ENCODE results near the gene KDM7A.
"Not testable (repeated sequence)": the region's sequence is repeated elsewhere in the genome, so short reads cannot be mapped to it uniquely, and the experiment has no call there.

KDM7A gene

GRCh38 chr7:140176811-140177702, at the start of gene KDM7A:
Gene KDM7A, minus strand, starts transcription at chr7:140176983. Its CDS starts 46 bp downstream, at chr7:140176937.
- DNase-seq: peak; percentile 92

- DNase-seq: no peak
These were observed 48.9 kb upstream of the KDM7A start for GRCh38 chr7:140225562-140226249.

GRCh38 chr7:140223515-140224221, 46.9 kb upstream of the KDM7A start:
- DNase-seq: no peak

- DNase-seq: no peak
These were observed 46.0 kb upstream of the KDM7A start for GRCh38 chr7:140222814-140223213.

GRCh38 chr7:140219672-140220524, 43.1 kb upstream of the KDM7A start:
- DNase-seq: no peak

- no peak for DNase-seq
These were observed 41.9 kb upstream of the KDM7A start for GRCh38 chr7:140218656-140219055.

- no peak for DNase-seq
These were observed 41.1 kb upstream of the KDM7A start for GRCh38 chr7:140217750-140218501.

GRCh38 chr7:140215281-140215680, 38.5 kb upstream of the KDM7A start:
- no peak for DNase-seq

- DNase-seq: no peak
These were observed 37.4 kb upstream of the KDM7A start for GRCh38 chr7:140214075-140214684.

- no peak for DNase-seq
These were observed 36.9 kb upstream of the KDM7A start for GRCh38 chr7:140213684-140214074.

- DNase-seq: no peak
These were observed 35.5 kb upstream of the KDM7A start for GRCh38 chr7:140212100-140212881.

GRCh38 chr7:140211698-140212097, 34.9 kb upstream of the KDM7A start:
- DNase-seq: no peak

GRCh38 chr7:140209866-140210609, 33.3 kb upstream of the KDM7A start:
- DNase-seq: no peak

- DNase-seq: no peak
These were observed 30.0 kb upstream of the KDM7A start for GRCh38 chr7:140206616-140207389.

- no peak for DNase-seq
These were observed 28.8 kb upstream of the KDM7A start for GRCh38 chr7:140205600-140205999.

GRCh38 chr7:140203556-140203955, 26.8 kb upstream of the KDM7A start:
- DNase-seq: no peak

- DNase-seq: not testable (repeated sequence)
These were observed 26.2 kb upstream of the KDM7A start for GRCh38 chr7:140202942-140203341.

- no peak for DNase-seq
These were observed 24.6 kb upstream of the KDM7A start for GRCh38 chr7:140201393-140201792.

Measured in activated CD8-positive, alpha-beta memory T cell treated with anti-CD3 and anti-CD28 coated beads, Interleukin-2, amount 50 U/mL, for 4 hours (primary cell).